ENCODE data around the gene ROR2.

GRCh38 chr9:91908293-91908623 lies 41.8 kb downstream of the ROR2 start:
- no peak for TF ChIP-seq CTCF (conservative IDR thresholded peaks at IDR 0.05 in 1 of 2, IDR thresholded peaks at IDR 0.05 in 1 of 2; ENCODE audit: extremely low read depth in 1 of 2, insufficient read depth in 1 of 2, low read depth in 1 of 2, low read length in 2 of 2)
- TF ChIP-seq EZH2 (IDR thresholded peaks at IDR 0.05; ENCODE audit: borderline replicate concordance, low read length): no peak

All from mammary epithelial cell (primary cell).